Measurements from ENCODE around the gene TFE3.
A peak's percentile ranks its signal among the peaks of the same experiment; 100 is the strongest.
"Not testable (repeated sequence)": the region's sequence is repeated elsewhere in the genome, so short reads cannot be mapped to it uniquely, and the experiment has no call there.

TFE3 gene

DNA sequence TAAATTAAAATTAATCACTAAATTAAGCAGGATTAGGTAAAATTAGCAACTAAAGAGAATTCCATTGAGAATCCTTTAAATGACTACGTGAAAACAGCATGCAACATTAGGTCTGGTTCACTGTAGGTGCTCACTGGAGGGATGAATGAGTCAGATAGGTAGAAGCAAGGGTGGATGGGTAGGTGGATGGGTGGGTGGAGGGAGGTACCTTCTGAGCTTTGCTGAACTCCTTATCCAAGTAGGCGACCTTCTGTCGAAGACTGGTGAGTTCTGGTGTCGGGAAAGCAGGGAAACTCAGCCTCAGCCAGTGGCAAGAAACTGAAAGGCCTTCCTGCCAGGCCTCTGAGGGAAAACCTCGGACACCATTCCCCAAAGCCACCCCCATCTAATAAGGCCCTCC lies 44.1 kb downstream of the TFE3 start:
- DNase-seq: no peak

GRCh38 chrX:48998391-48998790 lies 44.8 kb downstream of the TFE3 start:
- no peak for DNase-seq

- DNase-seq: no peak
Measured at GRCh38 chrX:48997865-48998264, 45.3 kb downstream of the TFE3 start.

- no peak for DNase-seq
Measured at GRCh38 chrX:48997455-48997854, 45.7 kb downstream of the TFE3 start.

DNA sequence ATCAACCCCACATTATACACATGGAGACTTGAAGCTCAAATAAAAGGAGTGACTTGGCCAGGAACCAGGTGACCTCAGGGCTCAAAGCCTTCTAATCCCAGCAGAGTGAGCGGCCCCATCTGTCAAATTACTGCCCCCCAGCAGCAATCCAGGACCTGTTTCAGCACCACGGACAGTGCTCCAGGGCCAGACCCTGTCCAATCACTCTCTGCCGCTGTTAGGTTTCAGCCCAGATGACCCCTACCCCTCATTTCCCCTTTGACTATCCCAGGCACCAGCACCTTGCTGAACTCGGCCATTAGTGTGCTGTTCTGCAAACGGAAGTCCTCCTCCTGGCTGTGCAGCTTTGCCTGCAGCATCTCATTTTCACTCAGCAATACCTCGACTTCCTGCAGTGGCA lies 46.2 kb downstream of the TFE3 start:
- peak in 1 of 2 experiments; percentile 30 for DNase-seq

DNA sequence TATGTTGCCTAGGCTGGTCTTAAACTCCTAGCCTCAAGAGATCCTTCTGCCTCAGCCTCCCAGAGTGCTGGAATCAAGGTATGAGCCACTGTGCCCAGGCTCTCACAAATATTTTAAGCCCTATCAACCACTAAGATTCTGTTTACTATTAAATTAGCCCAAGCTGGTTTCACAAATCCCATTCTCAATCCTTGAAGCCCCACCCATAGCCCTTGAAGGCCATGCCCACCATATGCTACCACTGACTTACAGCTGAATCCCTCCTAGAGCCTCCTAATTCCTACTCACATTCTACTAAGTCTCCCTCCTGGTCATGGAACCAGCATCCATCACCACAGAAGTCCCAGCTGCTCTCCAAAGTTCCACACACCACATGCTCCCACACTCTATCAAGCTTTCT lies 50.8 kb downstream of the TFE3 start:
- DNase-seq: peak; percentile 81 to 92

DNA sequence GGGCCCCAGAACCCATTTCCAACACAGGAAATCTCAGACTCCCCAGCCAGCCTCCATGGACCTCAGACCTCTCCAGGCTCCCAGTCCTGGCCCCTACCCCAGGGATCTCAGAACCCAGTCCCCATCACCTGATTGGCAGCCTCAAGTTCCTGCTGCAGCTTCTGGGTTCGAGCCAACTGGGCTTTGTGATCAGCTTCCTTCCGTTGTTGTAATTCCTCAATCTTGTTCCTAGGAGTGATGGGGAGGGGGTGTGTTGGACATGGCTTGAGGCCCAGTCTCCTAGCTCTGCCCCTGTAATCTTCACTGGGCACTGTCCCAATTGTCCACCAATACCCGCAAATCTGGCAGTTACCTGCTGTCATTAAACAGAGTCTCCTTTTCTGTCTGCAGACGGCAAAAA lies 53.7 kb downstream of the TFE3 start:
- DNase-seq: no peak

DNA sequence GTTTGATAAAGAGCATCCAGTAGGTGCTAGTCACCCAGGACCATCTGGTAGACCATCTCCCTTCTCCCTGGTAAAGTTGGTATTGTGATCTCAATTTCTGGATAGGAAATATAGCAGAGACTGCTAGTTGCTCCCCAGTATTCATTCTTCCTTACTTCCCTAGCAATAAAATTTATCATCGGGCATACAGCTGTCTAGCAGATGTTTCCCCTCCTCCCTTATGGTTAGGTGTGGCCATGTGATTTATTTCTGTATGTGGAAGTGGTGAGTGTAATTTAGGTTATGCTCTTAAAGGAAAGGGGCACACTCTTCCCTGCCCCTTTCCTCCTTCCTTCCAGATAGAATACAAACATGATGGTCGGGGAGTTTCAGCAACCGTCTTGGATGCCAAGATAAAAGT lies 59.3 kb downstream of the TFE3 start:
- no peak for DNase-seq

- DNase-seq: no peak
Measured at GRCh38 chrX:48983081-48983480, 60.1 kb downstream of the TFE3 start.

DNA sequence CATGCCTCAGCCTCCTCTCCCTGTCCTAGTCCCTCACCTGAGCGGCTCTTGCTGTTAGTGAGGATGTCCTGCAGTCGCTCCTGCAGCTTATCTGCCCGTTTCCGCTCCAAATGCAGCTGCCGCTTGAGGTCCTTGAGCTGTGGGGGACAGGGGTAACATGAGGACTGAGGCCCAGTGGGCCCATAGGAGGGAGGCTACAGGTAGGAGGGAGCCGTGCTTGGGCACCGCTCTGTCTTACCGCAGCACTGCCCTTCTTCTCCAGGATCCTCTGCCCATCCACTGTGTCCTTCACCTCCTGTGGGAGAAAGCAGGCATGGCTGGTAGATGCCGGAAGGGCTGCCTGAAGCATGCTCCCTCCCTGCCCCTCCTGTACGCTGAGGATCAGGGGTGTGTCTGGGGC lies 62.0 kb downstream of the TFE3 start:
- no peak for DNase-seq

DNA sequence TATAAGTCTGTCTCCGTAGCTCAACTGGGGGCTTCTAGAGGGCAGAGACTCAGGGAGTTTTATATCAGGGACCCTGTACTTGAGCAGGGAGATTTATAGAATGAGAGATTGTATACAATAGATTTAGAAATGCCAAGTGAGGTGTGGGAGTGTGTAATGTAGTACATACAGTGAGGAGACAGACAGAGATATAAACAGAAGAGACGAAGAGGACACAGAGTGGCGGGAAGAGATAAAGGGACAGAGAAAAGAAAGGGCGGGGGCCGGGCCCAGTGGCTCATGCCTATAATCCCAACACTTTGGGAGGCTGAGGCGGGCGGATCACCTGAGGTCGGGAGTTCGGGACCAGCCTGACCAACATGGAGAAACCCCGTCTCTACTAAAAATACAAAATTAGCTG lies 62.8 kb downstream of the TFE3 start:
- DNase-seq: not testable (repeated sequence)
